ENCODE data around the gene MXD3. TPM values are rescaled to one million over a fixed set of nuclear protein-coding genes. Genes with fewer than 3 reads are reported as not detected.

The MXD3 gene
- total RNA-seq, 2 donors from 2014 or later = 8.3 to 12.9 TPM

Other genes with a start within 250 kb of the MXD3 start
- gene FGFR4, start 225.0 kb downstream of the MXD3 start, total RNA-seq = 10 to 100 TPM; 43.3 to 56.1 TPM
- 10 to 100 TPM; 55.6 to 65.8 TPM for gene NSD1, start 178.1 kb downstream of the MXD3 start, total RNA-seq
- 10 to 100 TPM; 30.4 to 34.5 TPM for gene RAB24, start 8.2 kb downstream of the MXD3 start, total RNA-seq
- gene PRELID1, start 8.1 kb downstream of the MXD3 start, total RNA-seq = 100 to 1,000 TPM; 263 to 276 TPM
- gene LMAN2, start 39.8 kb upstream of the MXD3 start, total RNA-seq = 100 to 1,000 TPM; 139 to 141 TPM
- gene RGS14, start 46.0 kb upstream of the MXD3 start, total RNA-seq = 10 to 100 TPM in 1 of 2 donors, 1 to 10 TPM in 1; 5.6 to 12.0 TPM
- not detected for gene SLC34A1, start 72.5 kb upstream of the MXD3 start, total RNA-seq
- not detected for gene PFN3, start 88.8 kb upstream of the MXD3 start, total RNA-seq
- 10 to 100 TPM in 1 of 2 donors, 1 to 10 TPM in 1; 9.0 to 11.3 TPM for gene F12, start 97.7 kb upstream of the MXD3 start, total RNA-seq
- gene GRK6, start 114.8 kb upstream of the MXD3 start, total RNA-seq = 10 to 100 TPM; 34.6 to 43.5 TPM
- 1 to 10 TPM; 1.6 to 2.2 TPM for gene PRR7, start 134.9 kb upstream of the MXD3 start, total RNA-seq
- gene DBN1, start 161.7 kb upstream of the MXD3 start, total RNA-seq = 10 to 100 TPM; 11.8 to 18.8 TPM
- 10 to 100 TPM; 12.1 to 56.5 TPM for gene PDLIM7, start 185.7 kb upstream of the MXD3 start, total RNA-seq
- 1 to 10 TPM; 4.1 to 8.9 TPM for gene DOK3, start 197.9 kb upstream of the MXD3 start, total RNA-seq
- 10 to 100 TPM; 74.3 to 79.9 TPM for gene DDX41, start 205.1 kb upstream of the MXD3 start, total RNA-seq
- 10 to 100 TPM; 52.1 to 56.1 TPM for gene FAM193B, start 242.7 kb upstream of the MXD3 start, total RNA-seq

Data from left colon (tissue), 2 donors.